GM19452 (cell line): ENCODE results near the gene BCAS3.
"Not testable (repeated sequence)": the region's sequence is repeated elsewhere in the genome, so short reads cannot be mapped to it uniquely, and the experiment has no call there.

Source experiments
- ATAC-seq: cut with Tn5 transposase; IDR thresholded peaks from one replicate; pipeline ENCODE4 v1.9.1; 2021; ENCODE audit not compliant: unreplicated experiment

The BCAS3 gene

DNA sequence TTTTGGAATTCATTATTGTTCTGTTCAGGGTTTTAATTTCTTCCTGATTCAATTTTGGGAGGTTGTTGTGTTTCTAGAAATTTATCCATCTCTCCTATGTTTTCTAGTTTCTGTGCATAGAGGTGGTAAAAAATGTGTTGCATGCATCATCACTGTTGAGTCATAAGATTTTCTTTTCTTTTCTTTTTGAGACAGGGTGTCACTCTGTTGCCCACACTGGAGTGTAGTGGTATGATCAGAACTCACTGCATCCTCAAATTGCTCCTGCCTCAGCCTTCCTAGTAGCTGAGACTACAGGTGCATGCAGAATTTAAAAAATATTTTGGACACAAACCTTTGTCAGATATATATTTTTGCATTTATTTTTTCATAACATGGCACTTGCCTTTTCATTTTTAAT is 184.8 kb downstream of the BCAS3 start:
- no peak for ATAC-seq

GRCh38 chr17:60863892-60864707 is 186.4 kb downstream of the BCAS3 start:
- no peak for ATAC-seq

DNA sequence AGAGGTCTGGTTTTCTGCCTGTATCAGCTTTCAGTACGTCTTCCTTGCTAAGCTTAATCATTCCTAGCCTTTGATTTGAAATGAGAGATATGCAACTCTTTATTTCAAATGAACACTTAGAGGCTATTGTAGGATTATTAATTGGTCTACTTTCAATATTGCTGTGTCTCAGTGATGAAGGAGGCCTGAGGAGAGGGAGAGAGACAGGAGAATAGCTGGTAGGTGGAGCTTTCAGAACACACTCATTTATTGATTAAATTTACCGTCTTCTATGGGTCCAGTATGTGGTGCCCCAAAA is 187.0 kb downstream of the BCAS3 start:
- ATAC-seq, result no peak

GRCh38 chr17:60874772-60875171 is 197.1 kb downstream of the BCAS3 start:
- ATAC-seq, result no peak

- ATAC-seq, result not testable (repeated sequence)
These were observed 209.3 kb downstream of the BCAS3 start for GRCh38 chr17:60886731-60887613.

GRCh38 chr17:60887614-60888028 is 210.0 kb downstream of the BCAS3 start:
- no peak for ATAC-seq

DNA sequence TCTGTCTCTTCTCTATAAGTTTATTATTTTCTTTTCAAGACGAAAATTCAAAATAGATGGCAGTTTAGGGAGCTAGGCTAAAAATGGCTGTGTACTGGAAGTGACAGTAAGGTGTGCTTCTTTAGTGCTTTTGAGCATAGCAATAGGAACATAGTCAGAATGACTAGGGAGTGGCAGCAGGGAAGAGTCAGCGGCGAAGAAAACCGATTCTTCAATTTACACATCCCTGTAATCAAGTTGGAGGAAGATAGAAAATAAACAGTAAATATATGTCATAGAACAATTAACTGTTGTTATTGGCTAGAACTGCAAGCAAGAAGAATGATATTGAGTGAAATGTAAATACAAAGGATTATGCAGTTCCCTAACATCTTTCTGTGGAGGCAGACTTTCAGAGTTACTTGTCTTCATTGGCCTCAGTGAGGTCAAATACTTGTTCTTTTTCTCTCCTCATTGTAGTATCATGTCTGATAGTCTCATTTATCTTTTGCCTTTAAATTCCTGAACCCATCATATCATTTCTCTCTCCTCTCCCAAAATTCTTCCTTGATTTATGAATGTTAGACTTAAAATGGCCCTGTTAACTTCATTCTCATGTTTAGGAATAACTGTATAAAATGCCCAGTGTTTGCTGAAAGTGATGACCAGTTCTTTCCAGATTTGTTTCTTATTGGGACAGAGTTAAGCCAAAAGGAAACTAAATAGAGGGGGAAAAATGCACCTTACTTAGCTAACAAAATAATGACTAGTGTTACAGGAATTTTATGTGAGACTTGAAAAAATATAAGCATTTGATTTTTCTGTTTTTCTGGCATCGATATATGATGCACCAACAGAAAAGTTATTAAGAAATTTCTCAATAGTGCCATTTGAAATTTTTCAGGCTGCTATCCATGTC is 211.4 kb downstream of the BCAS3 start:
- ATAC-seq, result no peak

DNA sequence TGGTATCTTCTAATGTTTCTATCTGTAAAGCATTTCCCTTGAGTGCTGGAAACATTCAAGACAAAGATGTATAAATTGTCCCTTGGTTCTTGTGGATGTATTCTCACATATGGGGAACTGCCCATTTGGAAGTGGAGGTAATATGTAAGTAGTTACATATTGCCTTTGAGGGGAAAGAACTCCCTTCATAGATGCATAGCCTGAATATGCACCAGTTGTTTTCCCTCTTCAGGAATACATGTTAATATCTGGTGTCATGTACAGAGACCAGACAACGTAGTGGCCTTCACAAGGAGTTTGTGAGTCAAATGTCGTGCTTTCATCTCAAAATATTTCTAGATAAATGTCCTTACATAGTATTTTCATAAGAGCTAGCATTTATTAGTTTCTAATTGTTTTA is 213.5 kb downstream of the BCAS3 start:
- no peak for ATAC-seq

GRCh38 chr17:60893475-60893874 is 215.8 kb downstream of the BCAS3 start:
- ATAC-seq, result no peak

DNA sequence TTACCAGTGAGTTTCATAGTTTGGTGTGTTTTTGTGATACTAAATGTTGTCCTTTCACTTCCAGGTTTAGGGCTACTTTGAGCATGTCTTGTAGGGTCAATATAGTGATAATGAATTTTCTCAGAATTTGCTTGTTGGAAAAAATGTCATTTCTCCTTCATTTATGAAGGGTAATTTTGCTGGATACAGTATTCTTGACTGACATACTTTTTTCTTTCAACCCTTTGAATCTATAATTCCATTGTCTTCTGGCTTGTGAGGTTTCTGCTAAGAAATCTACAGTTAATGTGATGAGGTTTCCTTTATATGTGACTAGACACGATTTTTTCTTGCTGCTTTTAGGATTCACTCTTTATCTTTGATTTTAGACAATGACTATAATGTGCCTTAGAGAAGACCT is 219.3 kb downstream of the BCAS3 start:
- ATAC-seq, result no peak

- no peak for ATAC-seq
These were observed 221.5 kb downstream of the BCAS3 start for GRCh38 chr17:60899115-60899514.

- ATAC-seq, result no peak
These were observed 223.0 kb downstream of the BCAS3 start for GRCh38 chr17:60900688-60901087.

DNA sequence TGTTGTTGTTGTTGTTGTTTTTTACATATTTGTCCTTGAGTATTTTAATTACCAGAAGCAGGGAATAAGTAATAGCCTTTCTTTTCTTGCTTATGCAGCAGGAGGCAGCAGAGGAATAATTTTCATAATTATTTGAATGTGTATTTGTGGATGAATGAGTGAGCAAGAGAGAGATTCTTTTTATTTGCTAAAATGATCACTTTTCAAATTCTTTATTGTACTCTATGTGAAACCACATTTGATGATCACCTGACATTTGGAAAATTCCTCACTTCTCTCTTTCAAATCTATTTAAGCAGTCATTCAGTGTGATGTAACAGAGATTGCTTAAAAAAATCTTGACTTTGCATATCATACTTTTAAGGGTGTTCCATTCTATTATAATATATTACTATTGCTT is 223.6 kb downstream of the BCAS3 start:
- no peak for ATAC-seq

- ATAC-seq, result no peak
These were observed 224.2 kb downstream of the BCAS3 start for GRCh38 chr17:60901806-60902205.

- no peak for ATAC-seq
These were observed 224.7 kb downstream of the BCAS3 start for GRCh38 chr17:60902399-60902798.

- ATAC-seq, result no peak
These were observed 226.9 kb downstream of the BCAS3 start for GRCh38 chr17:60904582-60904981.

DNA sequence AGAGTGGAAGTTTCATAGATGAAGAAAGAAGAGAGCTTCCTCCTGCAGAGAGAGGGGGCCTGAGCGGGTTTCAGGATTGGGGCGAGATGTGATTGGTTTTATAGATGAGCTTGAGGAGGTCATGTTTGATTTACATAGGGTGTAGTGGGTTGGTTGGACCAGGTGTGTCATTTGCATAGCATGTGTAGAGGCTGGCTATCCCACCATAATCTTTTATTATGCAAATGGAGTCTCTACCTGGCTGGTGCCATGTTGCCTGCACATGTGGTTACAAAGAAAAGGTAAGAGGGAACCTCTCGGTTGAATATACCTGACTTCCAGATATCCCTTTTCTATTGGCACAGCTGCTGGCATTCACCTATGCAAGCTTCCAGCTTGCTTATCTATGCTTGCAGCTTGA is 228.1 kb downstream of the BCAS3 start:
- ATAC-seq, result no peak

DNA sequence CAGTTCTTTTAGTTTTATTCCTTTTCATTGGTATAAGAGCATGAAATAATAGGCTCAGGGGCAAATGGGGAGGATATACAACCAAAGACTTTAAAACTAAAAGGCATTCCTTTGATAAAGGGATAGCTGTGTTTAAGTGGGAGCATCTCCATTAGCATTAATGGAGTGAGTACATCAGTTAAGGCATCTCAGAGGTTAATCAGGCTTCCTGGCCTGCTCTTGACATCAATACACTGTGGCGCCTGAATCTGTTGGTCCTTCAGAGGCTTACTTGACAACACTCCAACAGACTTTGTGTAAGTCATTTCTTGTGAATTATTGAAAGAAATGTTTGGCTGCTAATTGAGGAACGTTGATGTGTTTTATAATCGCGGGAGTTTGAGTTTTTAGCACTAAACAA is 230.7 kb downstream of the BCAS3 start:
- no peak for ATAC-seq

- no peak for ATAC-seq
These were observed 231.8 kb downstream of the BCAS3 start for GRCh38 chr17:60909405-60909804.

DNA sequence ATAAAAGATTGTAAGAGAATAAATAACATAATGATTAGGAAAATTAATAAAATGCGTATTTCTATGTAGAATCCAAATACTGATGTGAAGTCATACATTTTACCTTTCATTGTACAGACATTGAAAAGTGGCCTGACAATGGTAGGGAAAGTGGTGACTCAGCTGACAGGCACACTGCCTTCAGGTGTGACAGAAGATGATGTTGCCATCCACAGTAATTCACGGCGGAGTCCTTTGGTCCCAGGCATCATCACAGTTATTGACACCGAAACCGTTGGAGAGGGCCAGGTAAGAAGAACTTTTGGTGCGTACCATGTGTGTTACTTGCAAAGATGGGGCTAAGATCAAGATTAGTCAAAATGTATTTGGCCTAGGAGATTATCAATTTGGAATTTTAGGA is 232.8 kb downstream of the BCAS3 start:
- ATAC-seq, result no peak

DNA sequence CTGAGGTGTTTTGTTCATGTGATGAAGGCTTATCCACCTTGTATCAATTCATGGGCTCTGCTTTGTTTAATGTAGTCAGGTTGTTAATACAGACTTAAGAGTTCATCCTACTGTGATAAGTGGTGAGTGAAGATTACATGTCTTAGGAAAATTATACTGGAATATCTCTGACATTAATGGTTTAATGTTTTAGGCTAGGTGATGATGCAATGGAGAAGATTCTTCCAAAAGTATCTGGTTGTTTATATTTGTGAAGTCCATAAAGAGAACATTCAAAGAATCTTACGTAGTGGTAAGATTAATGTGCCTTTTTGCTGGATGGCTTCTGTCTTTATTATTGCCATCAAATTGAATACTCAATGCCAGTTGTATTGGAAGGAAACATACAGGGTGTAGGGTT is 236.4 kb downstream of the BCAS3 start:
- ATAC-seq, result no peak
